DOHH2 (cell line): ENCODE results near the gene CCT6B.
"Not testable (repeated sequence)": the region's sequence is repeated elsewhere in the genome, so short reads cannot be mapped to it uniquely, and the experiment has no call there.

Source experiments
- H3F3A ChIP-seq: fragments of 200-600 bp; sonication (generic), shearing (Covaris generic); 2 replicates; pipeline ENCODE4 v1.6.0; 2016; ENCODE audit warnings: antibody characterized with exemption, mild to moderate bottlenecking; ENCODE audit not compliant: control insufficient read depth, insufficient read depth
- H3K27ac ChIP-seq: fragments of 200-600 bp; sonication (generic); 2 replicates; pipeline ENCODE4 v1.5.1; 2014; ENCODE audit warnings: low read depth, mild to moderate bottlenecking, low read length, moderate library complexity
- H3K27me3 ChIP-seq: fragments of 200-600 bp; sonication (generic); 2 replicates; pipeline ENCODE4 v1.6.1; 2014; ENCODE audit warnings: mild to moderate bottlenecking, low read length, mixed read lengths; ENCODE audit not compliant: control insufficient read depth
- H3K36me3 ChIP-seq: fragments of 200-600 bp; sonication (generic); 2 replicates; pipeline ENCODE4 v1.6.1; 2014; ENCODE audit warnings: mild to moderate bottlenecking, low read length, moderate library complexity, mixed read lengths; ENCODE audit not compliant: control insufficient read depth
- H3K4me1 ChIP-seq: fragments of 200-600 bp; sonication (generic); 2 replicates; pipeline ENCODE4 v1.6.1; 2014; ENCODE audit warnings: mild to moderate bottlenecking, low read length, mixed read lengths; ENCODE audit not compliant: control insufficient read depth
- H3K4me2 ChIP-seq: fragments of 200-600 bp; sonication (generic); 2 replicates; pipeline ENCODE4 v1.6.0; 2014; ENCODE audit warnings: mild to moderate bottlenecking, low read length, moderate library complexity
- H3K4me3 ChIP-seq: fragments of 200-600 bp; sonication (generic); 2 replicates; pipeline ENCODE4 v1.5.1; 2014; ENCODE audit warnings: mild to moderate bottlenecking, low read length, mixed read lengths
- H3K79me2 ChIP-seq: fragments of 200-600 bp; sonication (generic); 2 replicates; pipeline ENCODE4 v1.6.1; 2014; ENCODE audit warnings: mild to moderate bottlenecking, low read length, mixed read lengths; ENCODE audit not compliant: control insufficient read depth
- H3K9me2 ChIP-seq: fragments of 200-600 bp; sonication (generic); replicated peaks from 2 replicates; pipeline ENCODE4 v1.6.1; 2014; ENCODE audit warnings: mild to moderate bottlenecking, low read length, mixed read lengths; ENCODE audit not compliant: control insufficient read depth
- H3K9me3 ChIP-seq: fragments of 200-600 bp; sonication (generic); 2 replicates; pipeline ENCODE4 v1.6.1; 2014; ENCODE audit warnings: antibody characterized with exemption, low read length, mixed read lengths; ENCODE audit not compliant: control insufficient read depth, insufficient read depth
- H4K20me1 ChIP-seq: fragments of 200-600 bp; sonication (generic); 2 replicates; pipeline ENCODE4 v1.6.0; 2014; ENCODE audit warnings: low read depth, mild to moderate bottlenecking, antibody characterized with exemption, low read length, moderate library complexity; ENCODE audit not compliant: control insufficient read depth, insufficient read depth
- EZH2phosphoT487 ChIP-seq: fragments of 200-600 bp; sonication (generic); IDR thresholded peaks from 2 replicates; pipeline ENCODE4 v1.6.1; 2017; ENCODE audit warnings: borderline replicate concordance, mild to moderate bottlenecking, antibody characterized with exemption, low read length, moderate library complexity, mixed read lengths
- TF ChIP-seq, protein P1 (sequence below): fragments of 200-600 bp; sonication (generic); IDR thresholded peaks from one replicate; pipeline ENCODE4 v1.5.1; 2014; ENCODE audit warnings: antibody characterized with exemption, mild to moderate bottlenecking, low read depth, low read length; ENCODE audit not compliant: poor library complexity, severe bottlenecking

The CCT6B gene

DNA sequence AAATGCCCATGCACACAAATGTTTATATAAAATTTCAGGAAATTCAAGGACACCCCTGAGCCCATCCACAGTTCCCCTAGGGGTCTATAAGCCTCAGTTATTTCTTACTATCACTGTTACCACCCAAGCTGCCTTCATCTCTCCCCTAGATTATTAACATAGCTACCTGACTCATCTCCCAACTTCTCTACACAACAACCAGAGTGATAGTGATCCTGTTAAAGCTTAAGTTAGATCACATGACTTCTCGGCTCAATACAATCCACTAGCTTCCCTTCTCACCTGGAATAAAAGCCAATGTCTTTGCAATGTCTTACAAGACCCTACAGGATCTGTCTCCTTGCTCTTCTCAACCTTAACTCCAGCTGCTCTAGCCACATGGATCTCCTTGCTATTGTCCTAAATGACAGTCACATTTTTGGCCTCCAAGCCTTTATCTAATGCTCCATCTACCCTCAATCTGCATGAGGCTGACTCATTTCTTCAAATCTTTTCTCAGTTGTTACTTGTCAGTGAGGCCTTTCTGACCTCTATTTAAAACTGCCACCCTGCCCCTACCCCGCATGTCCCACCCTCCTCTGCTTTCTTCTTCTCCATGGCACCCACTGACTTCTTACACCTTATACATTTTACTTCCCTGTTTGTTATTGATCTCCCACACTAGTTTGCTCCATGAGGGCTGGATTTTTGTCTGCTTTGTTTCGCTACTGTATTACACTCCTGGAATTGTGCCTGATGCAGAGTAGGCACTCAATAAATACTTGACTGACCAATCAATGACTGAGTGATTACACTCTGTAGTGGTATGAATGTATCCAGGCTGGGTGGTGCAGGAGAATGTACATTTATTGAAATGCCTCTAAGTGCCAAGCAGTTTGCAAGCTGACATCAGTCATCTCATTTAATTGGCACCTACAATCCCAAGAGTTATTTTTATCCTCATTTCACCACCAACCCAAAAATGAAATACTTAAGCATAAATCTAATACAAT is 13.8 kb upstream of the CCT6B start:
- Histone ChIP-seq H4K20me1 (no peaks in the 10 kb centered on the region), H3K9me3 (no peaks in the 10 kb centered on the region), H3K4me1 (peaks cover 10% of the 10 kb centered on the region), H3K27ac (no peak overlapping the region), H3K36me3 (no peaks in the 10 kb centered on the region), H3K4me2 (no peak overlapping the region), H3K27me3 (no peaks in the 10 kb centered on the region), H3K79me2 (peaks cover 8% of the 10 kb centered on the region), H3F3A (0 out of 2 replicates have a peak, but pooled peaks cover 2% of the 10 kb centered on the region), H3K9me2 (no peaks in the 10 kb centered on the region), H3K4me3 (no peak overlapping the region)
- TF ChIP-seq, protein P1, sequence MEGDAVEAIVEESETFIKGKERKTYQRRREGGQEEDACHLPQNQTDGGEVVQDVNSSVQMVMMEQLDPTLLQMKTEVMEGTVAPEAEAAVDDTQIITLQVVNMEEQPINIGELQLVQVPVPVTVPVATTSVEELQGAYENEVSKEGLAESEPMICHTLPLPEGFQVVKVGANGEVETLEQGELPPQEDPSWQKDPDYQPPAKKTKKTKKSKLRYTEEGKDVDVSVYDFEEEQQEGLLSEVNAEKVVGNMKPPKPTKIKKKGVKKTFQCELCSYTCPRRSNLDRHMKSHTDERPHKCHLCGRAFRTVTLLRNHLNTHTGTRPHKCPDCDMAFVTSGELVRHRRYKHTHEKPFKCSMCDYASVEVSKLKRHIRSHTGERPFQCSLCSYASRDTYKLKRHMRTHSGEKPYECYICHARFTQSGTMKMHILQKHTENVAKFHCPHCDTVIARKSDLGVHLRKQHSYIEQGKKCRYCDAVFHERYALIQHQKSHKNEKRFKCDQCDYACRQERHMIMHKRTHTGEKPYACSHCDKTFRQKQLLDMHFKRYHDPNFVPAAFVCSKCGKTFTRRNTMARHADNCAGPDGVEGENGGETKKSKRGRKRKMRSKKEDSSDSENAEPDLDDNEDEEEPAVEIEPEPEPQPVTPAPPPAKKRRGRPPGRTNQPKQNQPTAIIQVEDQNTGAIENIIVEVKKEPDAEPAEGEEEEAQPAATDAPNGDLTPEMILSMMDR, result no peak
- no peak for TF ChIP-seq EZH2phosphoT487

DNA sequence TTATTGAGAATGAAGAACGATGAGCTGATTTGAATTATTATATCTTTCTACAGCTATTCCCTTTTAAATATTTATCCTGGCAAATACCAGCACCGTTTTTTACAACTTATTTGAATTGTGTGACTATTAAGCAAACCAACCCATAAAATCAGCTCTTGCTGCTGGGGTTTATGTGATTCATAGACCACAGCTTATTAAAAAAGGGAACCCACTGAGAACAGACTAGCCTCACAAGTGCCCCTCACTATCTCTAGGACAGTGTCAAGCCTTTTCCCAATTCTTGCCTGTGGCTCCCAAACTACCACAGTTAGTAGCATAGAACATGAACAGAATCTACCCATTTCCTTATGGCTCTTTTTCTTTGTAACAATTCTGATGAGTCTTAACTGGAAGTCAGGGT is 12.9 kb upstream of the CCT6B start:
- Histone ChIP-seq H3K79me2 (peaks cover 1% of the 10 kb centered on the region), H3K4me2 (no peak overlapping the region), H3K27me3 (no peaks in the 10 kb centered on the region), H3K4me1 (peaks cover 2% of the 10 kb centered on the region), H3F3A (0 out of 2 replicates have a peak, but pooled peaks cover under 1% of the 10 kb centered on the region), H3K27ac (no peak overlapping the region), H4K20me1 (no peaks in the 10 kb centered on the region), H3K9me3 (no peaks in the 10 kb centered on the region), H3K9me2 (no peaks in the 10 kb centered on the region), H3K4me3 (no peak overlapping the region), H3K36me3 (no peaks in the 10 kb centered on the region)
- TF ChIP-seq, protein P1, result no peak
- no peak for TF ChIP-seq EZH2phosphoT487

DNA sequence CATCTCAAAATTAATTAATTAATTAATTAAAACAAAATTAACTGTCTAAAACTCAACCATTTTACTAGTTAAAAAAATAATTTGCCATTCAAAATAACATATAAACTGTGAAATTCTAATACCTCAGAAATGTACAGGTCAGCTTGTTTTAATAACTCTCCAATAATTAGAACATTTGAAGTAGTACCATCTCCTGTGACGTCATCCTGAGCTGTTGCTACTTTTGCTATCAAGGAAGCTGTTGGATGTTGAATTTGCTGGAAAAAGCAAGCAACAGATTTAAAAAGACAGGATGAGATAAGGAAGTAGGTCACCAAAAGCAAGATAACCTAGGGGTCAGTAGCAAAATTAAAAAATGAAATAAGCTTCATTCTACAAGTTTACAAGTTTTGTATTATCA is 2.8 kb downstream of the CCT6B start:
- H3K4me2 ChIP-seq, result no peak overlapping the region
- no peaks in the 10 kb centered on the region for H3F3A ChIP-seq
- TF ChIP-seq, protein P1, result no peak
- no peak for TF ChIP-seq EZH2phosphoT487
- H3K79me2 ChIP-seq, result peaks cover 30% of the 10 kb centered on the region
- H3K4me1 ChIP-seq, result peaks cover 20% of the 10 kb centered on the region
- no peak overlapping the region for H3K4me3 ChIP-seq
- no peaks in the 10 kb centered on the region for H3K9me2 ChIP-seq
- no peak overlapping the region for H3K27ac ChIP-seq
- no peaks in the 10 kb centered on the region for H3K27me3 ChIP-seq
- H4K20me1 ChIP-seq, result no peaks in the 10 kb centered on the region
- H3K9me3 ChIP-seq, result no peaks in the 10 kb centered on the region
- peaks cover 16% of the 10 kb centered on the region for H3K36me3 ChIP-seq

DNA sequence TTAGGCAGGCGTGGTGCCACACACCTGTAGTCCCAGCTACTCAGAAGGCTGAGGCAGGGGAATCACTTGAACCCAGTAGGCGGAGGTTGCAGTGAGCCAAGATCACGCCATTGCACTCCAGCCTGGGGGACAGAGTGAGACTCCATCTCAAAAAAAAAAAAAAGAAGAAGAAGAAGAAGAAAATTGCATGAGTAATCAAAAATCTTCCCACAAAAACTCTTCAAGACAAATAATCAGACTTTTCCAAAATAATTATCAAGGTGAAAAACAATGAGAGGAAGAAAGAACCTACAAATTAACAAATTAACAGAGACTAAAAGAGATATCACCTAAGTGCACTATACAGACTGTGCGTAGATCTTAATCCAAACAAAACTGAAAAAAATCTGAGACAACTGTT is 10.5 kb downstream of the CCT6B start:
- not testable (repeated sequence) for H3K4me2 ChIP-seq, H3K36me3 ChIP-seq, H3K79me2 ChIP-seq, H3K4me3 ChIP-seq, H4K20me1 ChIP-seq, H3F3A ChIP-seq, H3K4me1 ChIP-seq, H3K9me2 ChIP-seq, H3K9me3 ChIP-seq, H3K27me3 ChIP-seq, H3K27ac ChIP-seq
